KOPT-K1 (cell line): ENCODE measurements around the gene ARHGAP26.

Experiments
- H3K27ac ChIP-seq: fragments of 200-600 bp; sonication (generic); 2 replicates; pipeline ENCODE4 v1.5.1; 2016; ENCODE audit warnings: antibody characterized with exemption, mild to moderate bottlenecking, low read depth, low read length; ENCODE audit not compliant: poor library complexity, severe bottlenecking
- H3K36me3 ChIP-seq: fragments of 200-600 bp; sonication (generic); 2 replicates; pipeline ENCODE4 v1.5.1; 2017; ENCODE audit warnings: antibody characterized with exemption, mild to moderate bottlenecking, low read length, moderate library complexity; ENCODE audit not compliant: insufficient read depth
- H3K9me3 ChIP-seq: fragments of 200-600 bp; sonication (generic); 2 replicates; pipeline ENCODE4 v1.5.1; 2017; ENCODE audit warnings: antibody characterized with exemption, low read length, mild to moderate bottlenecking; ENCODE audit not compliant: insufficient read depth, poor library complexity, severe bottlenecking

Gene ARHGAP26

DNA sequence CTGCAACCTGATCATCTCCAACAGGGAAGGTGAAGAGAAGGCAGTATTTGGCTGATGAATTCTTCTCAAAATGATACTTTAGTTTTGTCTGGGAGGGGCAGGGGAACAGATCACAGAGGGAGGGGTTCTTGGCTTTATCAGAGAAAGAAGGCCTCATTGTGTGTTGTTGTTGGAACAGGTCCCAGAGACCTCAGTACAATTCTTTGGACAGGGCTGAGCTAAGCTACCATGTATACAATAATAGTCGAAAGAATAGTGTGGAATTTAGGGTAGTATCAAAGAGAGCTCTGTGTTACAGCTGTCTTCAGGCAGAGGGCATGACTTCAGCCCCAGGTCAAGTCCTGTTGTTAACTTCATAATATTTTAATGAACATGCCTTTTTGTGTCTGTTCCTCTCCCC lies 39.9 kb downstream of the ARHGAP26 start:
- H3K9me3 ChIP-seq, result no peaks in the 10 kb centered on the region
- H3K27ac ChIP-seq, result no peak overlapping the region
- H3K36me3 ChIP-seq, result no peaks in the 10 kb centered on the region

DNA sequence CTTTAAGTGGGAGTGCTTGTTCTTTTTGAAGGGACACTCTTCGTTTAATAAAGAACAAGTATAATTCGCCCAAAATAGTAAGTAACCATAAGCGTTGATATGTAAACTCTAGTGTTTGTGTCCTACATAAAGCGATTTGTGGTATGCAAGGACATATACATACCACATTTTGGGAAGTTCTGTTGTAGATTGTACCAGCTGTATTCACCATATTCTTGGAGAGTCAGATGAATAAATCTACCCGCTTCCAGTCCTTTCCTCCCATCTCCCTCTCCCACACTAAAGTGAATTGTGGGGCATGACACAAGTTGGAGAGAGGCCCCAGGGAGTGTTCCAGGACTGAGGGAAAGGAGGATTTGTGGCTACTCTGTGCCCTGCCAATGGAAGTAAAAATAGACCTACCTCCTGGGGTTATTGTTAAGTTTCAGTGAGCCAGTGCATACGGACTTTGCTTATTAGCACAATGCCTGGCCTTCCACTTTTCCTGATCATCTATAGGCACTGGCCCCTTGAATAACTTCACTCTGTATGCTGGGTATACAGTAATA lies 40.6 kb downstream of the ARHGAP26 start:
- H3K36me3 ChIP-seq, result no peaks in the 10 kb centered on the region
- no peak overlapping the region for H3K27ac ChIP-seq
- H3K9me3 ChIP-seq, result no peaks in the 10 kb centered on the region

DNA sequence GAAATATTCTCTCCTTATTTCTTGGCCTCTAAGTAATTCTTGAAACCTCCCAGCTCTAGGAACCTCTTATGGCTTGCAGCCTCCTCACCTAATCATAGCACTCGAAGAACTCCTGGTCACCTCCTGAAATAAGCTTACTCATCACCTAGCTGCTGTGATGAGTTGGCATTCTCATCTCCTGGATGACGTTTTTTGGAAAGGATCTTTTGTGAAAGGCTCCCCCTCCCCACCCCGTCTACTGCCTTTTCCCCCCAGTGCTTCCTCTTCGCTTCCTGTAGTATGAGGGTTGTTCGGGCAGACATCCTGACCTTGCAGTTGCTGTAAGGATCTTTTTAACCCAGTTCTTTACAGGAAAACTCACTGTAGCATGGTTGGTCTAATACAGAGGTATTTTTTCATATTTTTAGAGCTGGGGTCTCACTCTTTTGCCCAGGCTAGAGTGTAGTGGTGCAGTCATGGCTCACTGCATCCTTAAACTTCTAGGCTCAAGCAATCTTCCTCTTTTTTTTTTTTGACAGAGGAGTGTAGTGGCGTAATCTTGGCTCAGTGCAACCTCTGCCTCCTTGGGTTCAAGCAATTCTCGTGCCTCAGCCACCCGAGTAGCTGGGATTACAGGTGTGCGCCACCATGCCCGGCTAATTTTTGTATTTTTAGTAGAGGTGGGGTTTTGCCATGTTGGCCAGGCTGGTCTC lies 41.8 kb downstream of the ARHGAP26 start:
- H3K36me3 ChIP-seq, result no peaks in the 10 kb centered on the region

GRCh38 chr5:142813220-142813619 lies 43.0 kb downstream of the ARHGAP26 start:
- Histone ChIP-seq H3K36me3 (no peaks in the 10 kb centered on the region), H3K27ac (no peak overlapping the region), H3K9me3 (no peaks in the 10 kb centered on the region)

More for the DNA sequence above, 41.8 kb downstream of the ARHGAP26 start:
- Histone ChIP-seq H3K27ac (no peak overlapping the region), H3K9me3 (no peaks in the 10 kb centered on the region)

- Histone ChIP-seq H3K27ac (no peak overlapping the region), H3K9me3 (no peaks in the 10 kb centered on the region), H3K36me3 (no peaks in the 10 kb centered on the region)
Measured at GRCh38 chr5:142814122-142814521, 43.9 kb downstream of the ARHGAP26 start.

DNA sequence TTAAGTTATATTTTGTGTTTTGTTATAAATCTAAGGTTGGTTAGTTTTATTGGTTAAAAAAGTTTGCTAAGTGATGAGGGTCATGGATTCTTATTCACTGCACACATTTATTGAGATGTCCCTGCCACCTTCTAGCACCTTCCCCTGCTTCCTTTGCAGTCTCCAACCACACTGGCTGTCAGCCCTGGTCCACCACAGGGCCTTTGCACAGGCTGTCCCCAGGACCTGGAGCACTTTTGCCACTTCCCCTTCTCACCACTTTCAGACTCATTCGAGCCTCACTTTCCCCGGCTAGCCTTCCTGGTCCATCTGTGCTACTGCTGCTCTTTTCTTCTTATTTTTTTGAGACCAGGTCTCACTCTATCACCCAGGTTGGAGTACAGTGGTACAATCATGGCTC lies 45.3 kb downstream of the ARHGAP26 start:
- Histone ChIP-seq H3K36me3 (no peaks in the 10 kb centered on the region), H3K9me3 (no peaks in the 10 kb centered on the region), H3K27ac (no peak overlapping the region)

DNA sequence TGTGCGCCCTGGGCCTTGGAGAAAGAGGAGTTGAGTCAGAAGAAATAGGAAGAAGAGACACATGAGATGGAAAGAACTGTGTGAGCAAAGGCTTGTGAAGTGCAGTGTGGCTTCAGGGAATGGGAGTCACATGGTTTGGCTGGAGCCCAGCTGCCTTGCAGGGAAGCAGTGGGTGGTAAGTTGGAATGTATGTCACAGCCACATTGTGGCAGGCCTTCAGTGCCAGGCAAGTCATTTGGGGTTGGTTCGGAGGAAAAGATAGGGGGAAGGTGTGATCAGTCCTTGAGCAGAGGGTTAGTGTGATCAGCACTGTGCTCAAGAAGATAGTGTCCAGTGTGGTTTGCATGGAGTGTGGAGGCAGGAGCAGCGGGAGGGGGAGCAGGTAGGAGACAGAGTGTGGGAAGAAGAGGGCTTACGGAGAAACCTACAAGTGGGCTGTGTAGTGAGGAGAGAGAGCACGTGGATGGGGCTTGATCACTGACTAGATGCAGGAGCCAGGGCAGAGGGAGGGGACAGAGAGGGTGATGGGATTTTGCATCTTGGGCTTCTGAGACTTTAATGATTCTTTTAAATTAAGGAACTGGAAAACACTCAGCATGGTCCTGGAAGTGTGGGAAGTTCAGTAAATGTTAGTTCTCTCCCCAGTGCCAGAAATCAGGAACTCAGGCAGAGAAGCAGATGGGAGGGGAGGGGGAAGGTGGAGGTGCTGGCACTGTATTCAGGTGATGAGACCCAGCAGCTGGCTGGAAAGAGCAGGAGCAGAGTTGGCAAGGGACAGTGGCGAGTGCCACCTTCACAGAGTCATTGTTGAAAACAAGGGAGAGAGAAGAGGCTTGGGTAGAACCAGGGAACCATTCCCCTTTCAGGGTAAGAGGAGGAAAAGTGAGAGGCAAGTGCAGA lies 46.6 kb downstream of the ARHGAP26 start:
- Histone ChIP-seq H3K36me3 (no peaks in the 10 kb centered on the region), H3K27ac (no peak overlapping the region), H3K9me3 (no peaks in the 10 kb centered on the region)

DNA sequence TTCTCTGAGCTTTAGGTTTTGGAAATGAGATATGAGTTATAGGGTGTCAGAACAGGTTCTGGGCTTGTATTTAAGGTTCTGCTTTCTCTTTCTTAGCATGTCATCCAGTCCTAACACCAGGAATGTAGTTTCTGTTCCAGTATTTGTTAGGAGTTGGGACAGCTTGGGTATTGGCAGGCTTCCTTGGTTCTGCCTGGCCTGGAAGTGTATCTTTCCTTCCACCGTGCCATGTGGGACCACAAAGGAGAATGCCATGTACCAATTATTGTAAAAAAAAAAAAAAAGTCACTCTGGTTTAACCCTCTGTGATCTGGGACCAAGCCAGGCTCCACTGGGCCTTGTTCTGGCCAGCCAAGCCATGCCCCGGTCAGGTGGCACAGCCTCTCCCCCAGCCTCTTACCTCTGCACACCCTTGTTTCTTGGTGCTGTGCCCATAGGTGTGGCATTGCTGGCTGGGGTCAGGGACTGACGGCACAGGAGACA lies 47.8 kb downstream of the ARHGAP26 start:
- H3K36me3 ChIP-seq, result no peaks in the 10 kb centered on the region
- H3K27ac ChIP-seq, result no peak overlapping the region
- no peaks in the 10 kb centered on the region for H3K9me3 ChIP-seq

DNA sequence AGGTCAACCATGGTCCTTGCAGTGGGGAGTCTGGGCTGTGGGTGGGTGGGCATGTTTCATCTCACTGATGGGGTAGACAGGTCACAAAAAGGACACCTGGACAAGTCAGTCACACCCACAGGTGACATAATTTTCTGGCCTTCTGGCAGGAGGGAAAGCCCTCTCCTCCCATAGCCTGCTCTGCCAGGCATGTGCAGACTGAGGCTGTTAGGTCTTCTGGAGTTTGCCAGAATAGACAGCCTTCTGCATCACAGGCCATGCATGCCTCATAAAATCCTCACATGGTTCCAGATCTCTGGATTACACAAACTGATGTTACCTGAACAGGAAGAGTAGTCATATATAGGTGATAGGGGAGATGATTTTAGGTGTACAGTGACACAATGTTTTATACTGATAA lies 49.1 kb downstream of the ARHGAP26 start:
- no peaks in the 10 kb centered on the region for H3K36me3 ChIP-seq
- H3K27ac ChIP-seq, result no peak overlapping the region
- H3K9me3 ChIP-seq, result no peaks in the 10 kb centered on the region

- H3K27ac ChIP-seq, result no peak overlapping the region
- H3K36me3 ChIP-seq, result no peaks in the 10 kb centered on the region
- H3K9me3 ChIP-seq, result no peaks in the 10 kb centered on the region
Measured at GRCh38 chr5:142819825-142820224, 49.6 kb downstream of the ARHGAP26 start.

DNA sequence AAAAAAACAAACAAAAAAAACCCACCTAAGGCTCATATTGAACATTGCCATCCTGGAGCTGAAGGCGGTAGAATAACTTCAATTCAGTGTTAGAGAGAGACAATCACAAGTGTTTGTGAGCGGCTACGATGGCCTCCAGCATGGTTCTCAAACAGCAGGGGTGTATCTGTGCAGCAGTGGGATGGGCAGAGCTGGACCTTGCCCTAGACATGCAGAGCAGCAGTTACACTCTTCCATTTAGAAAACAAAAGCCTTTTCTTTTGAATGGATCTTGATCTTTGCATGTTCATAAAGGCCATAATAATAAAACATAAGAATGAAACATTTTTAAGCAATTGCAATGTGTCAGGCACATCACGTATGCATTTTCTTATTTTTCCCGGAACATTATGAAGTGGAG lies 50.3 kb downstream of the ARHGAP26 start:
- H3K27ac ChIP-seq, result no peak overlapping the region
- H3K9me3 ChIP-seq, result no peaks in the 10 kb centered on the region
- H3K36me3 ChIP-seq, result no peaks in the 10 kb centered on the region

- H3K27ac ChIP-seq, result no peak overlapping the region
- H3K9me3 ChIP-seq, result no peaks in the 10 kb centered on the region
- no peaks in the 10 kb centered on the region for H3K36me3 ChIP-seq
Measured at GRCh38 chr5:142821034-142821732, 51.0 kb downstream of the ARHGAP26 start.

DNA sequence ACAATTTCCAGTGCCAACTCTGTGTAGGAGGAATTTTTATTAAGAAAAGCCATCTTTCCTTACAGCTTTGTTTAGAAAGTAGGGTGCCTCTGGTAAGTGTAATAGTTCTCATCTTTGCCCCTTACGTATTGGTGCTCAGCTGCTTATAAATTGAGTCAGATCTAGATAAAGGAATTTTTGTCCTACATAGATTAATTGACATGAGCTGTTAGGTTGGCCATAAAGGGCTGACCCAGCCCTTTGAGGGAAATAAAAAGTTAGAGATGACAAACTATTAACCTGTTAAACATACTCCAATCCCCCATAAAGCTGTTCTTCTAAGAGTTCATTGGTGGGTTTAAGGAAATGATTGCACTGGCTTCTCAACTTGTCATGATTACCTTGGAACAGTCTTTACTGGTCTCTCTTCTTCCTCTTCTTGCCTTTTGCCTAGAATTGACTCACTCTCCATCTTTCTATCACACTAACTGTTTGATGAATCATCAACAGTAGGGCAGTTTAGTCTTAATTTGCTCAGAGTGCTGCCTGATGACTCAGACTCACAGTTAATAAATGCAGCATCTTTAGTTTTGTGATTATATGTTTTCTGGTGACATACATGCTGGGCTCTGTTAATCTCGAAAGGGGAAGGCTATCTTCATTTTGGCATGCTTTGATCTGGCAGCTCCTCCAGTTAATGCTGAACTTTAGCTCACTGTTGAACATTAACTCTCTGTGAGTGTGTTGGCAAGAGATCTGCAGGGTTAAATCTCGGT lies 51.7 kb downstream of the ARHGAP26 start:
- no peaks in the 10 kb centered on the region for H3K36me3 ChIP-seq
- no peaks in the 10 kb centered on the region for H3K9me3 ChIP-seq
- H3K27ac ChIP-seq, result no peak overlapping the region

DNA sequence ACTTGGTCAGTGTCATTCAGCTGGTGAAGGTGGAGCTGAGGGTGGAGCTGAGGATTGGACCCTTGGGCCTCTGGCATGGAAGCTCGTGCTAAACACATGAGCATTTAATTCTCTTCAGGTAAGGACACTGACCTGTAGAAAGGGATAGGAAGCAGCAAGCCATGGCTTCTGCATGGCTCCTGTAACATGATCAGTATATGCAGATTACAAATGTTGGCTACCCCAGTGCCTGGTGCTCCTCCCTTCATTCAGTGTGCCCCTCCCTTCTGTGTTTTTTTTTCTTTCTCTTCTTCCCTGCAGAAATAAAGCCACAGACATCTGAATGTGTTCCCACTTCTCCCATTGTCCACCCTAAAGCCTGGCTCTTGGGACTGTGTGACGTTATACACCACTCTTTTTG lies 52.9 kb downstream of the ARHGAP26 start:
- H3K27ac ChIP-seq, result no peak overlapping the region
- H3K36me3 ChIP-seq, result no peaks in the 10 kb centered on the region
- H3K9me3 ChIP-seq, result no peaks in the 10 kb centered on the region
